GM12878 (cell line): ENCODE measurements around the gene MBIP. TPM values are rescaled to one million over a fixed set of nuclear protein-coding genes. Genes with fewer than 3 reads are reported as not detected.

ENCODE experiments used
- ATAC-seq: fragments of 200-7000 bp; cut with Tn5 transposase; 3 replicates; pipeline ENCODE4 v1.9.1; 2020; ENCODE audit warnings: mild to moderate bottlenecking, moderate library complexity
- BruUV-seq: library from RNA; stranded (reverse); fragments of 400-500 nt; replicated peaks from 2 replicates; lab custom pipeline; 2021; lab: Mats Ljungman, UMichigan
- CTCF ChIA-PET: fragments of 300-600 bp; sonication (Branson Sonifier 250); formaldehyde crosslinking; extraction: SDS; loops from one replicate; lab custom pipeline; 2021; ENCODE audit warnings: inconsistent platforms; lab: Yijun Ruan, JAX
- POLR2A ChIA-PET: fragments of 350-600 bp; formaldehyde crosslinking; extraction: SDS; loops from one replicate; lab custom pipeline; 2021; ENCODE audit warnings: inconsistent platforms; lab: Charles Lee
- RAD21 ChIA-PET: fragments of 300-600 bp; sonication (Branson Sonifier 250); formaldehyde crosslinking; loops from one replicate; lab custom pipeline; 2023; ENCODE audit warnings: antibody characterized with exemption; ENCODE audit not compliant: unreplicated experiment; lab: Charles Lee
- SMC1A ChIA-PET: fragments of 300-600 bp; sonication (Branson Sonifier 250); formaldehyde crosslinking; loops from one replicate; lab custom pipeline; 2023; ENCODE audit not compliant: unreplicated experiment, uncharacterized antibody; lab: Charles Lee
- DNase-seq: peaks from one replicate; pipeline ENCODE4 v3.0.0-alpha.2; 2011; ENCODE audit warnings: low read depth, low spot score
- FAIRE-seq: peaks from 3 replicates; lab custom pipeline; 2011; peaks lifted over from hg19 to GRCh38; lab: Jason Lieb, UNC
- H2AFZ ChIP-seq: 2 replicates; pipeline ENCODE4 v1.6.0; 2011; ENCODE audit warnings: low read depth, low read length, control low read depth; ENCODE audit not compliant: control insufficient read depth
- H3K27ac ChIP-seq: 2 replicates; pipeline ENCODE4 v1.5.1; 2011; ENCODE audit warnings: control low read depth; ENCODE audit not compliant: control insufficient read depth, insufficient read depth
- H3K27me3 ChIP-seq, 2 experiments: replicated peaks in 1 of 2; 2 replicates each; pipeline versions ENCODE4 v1.6.0 to v1.6.1; 2011; ENCODE audit warnings: low read length in 1 of 2; ENCODE audit not compliant: control insufficient read depth in 2 of 2, insufficient read depth in 2 of 2
- H3K36me3 ChIP-seq, 2 experiments: 2 replicates each; pipeline ENCODE4 v1.5.1; 2011; ENCODE audit warnings: low read length in 1 of 2; ENCODE audit not compliant: control insufficient read depth in 2 of 2, insufficient read depth in 2 of 2
- H3K4me1 ChIP-seq: 2 replicates; pipeline ENCODE4 v1.6.1; 2011; ENCODE audit warnings: mild to moderate bottlenecking, low read length, moderate library complexity, mixed read lengths; ENCODE audit not compliant: control insufficient read depth, insufficient read depth
- H3K4me2 ChIP-seq: 2 replicates; pipeline ENCODE4 v1.6.0; 2011; ENCODE audit warnings: control low read depth; ENCODE audit not compliant: control insufficient read depth, insufficient read depth
- H3K4me3 ChIP-seq: fragments of 200-600 bp; sonication (generic); 2 replicates; pipeline ENCODE4 v1.5.1; 2016
- H3K79me2 ChIP-seq: 2 replicates; pipeline ENCODE4 v1.6.0; 2011; ENCODE audit warnings: low read length; ENCODE audit not compliant: control insufficient read depth, insufficient read depth
- H3K9ac ChIP-seq: 2 replicates; pipeline ENCODE4 v1.8.0; 2011; ENCODE audit warnings: low read length, control low read depth, mixed read lengths; ENCODE audit not compliant: control insufficient read depth, insufficient read depth
- H3K9me3 ChIP-seq: replicated peaks from 3 replicates; pipeline ENCODE4 v1.5.1; 2011; ENCODE audit warnings: mild to moderate bottlenecking, low read length; ENCODE audit not compliant: control insufficient read depth, insufficient read depth
- H4K20me1 ChIP-seq: 2 replicates; pipeline ENCODE4 v1.6.0; 2011; ENCODE audit not compliant: control insufficient read depth, insufficient read depth
- ELK1 ChIP-seq: IDR thresholded peaks from 2 replicates; pipeline ENCODE4 v1.6.1; 2012; ENCODE audit warnings: low read depth, low read length, improper control_type of control experiment
- HDAC2 ChIP-seq: fragments of 200-600 bp; sonication (generic); IDR thresholded peaks from 2 replicates; pipeline ENCODE4 v1.6.1; 2017
- IRF4 ChIP-seq: IDR thresholded peaks from 2 replicates; pipeline ENCODE4 v1.6.1; 2011; ENCODE audit warnings: low read depth, low read length
- KAT2A ChIP-seq: conservative IDR thresholded peaks from 2 replicates; pipeline ENCODE4 v1.6.1; 2011; ENCODE audit warnings: low read depth, low read length; ENCODE audit not compliant: control insufficient read depth
- KLF5 ChIP-seq: fragments of 450-650 bp; IDR thresholded peaks from 2 replicates; pipeline ENCODE4 v1.6.1; 2014; ENCODE audit warnings: mild to moderate bottlenecking; ENCODE audit not compliant: partially characterized antibody
- NKRF ChIP-seq: fragments of 450-650 bp; conservative IDR thresholded peaks from 2 replicates; pipeline ENCODE4 v1.6.1; 2017; ENCODE audit warnings: mild to moderate bottlenecking, moderate library complexity
- WGBS: methylation state at CpG from one replicate; pipeline ENCODE4 v1.1.6; 2016; ENCODE audit warnings: low lambda C conversion rate; ENCODE audit not compliant: insufficient replicate concordance, insufficient coverage; ENCODE audit errors: missing lambda C conversion rate; 5-methylcytosine and 5-hydroxymethylcytosine counted together
- in situ Hi-C: fragments of 300-500 bp; cut with MboI; formaldehyde crosslinking; loops from 9 replicates; pipeline ENCODE4 v1.14.3; 2018; ENCODE audit warnings: mixed read lengths
- intact Hi-C: fragments of 100-400 bp; cut with micrococcal nuclease; formaldehyde crosslinking; loops from one replicate; pipeline ENCODE4 v1.14.2; 2022; ENCODE audit not compliant: unreplicated experiment
- polyA plus RNA-seq, 11 experiments: library from polyadenylated mRNA; depleted of rRNA in 4 of 11; unstranded in 6 of 11; stranded (reverse) in 5 of 11; fragments of >200 nt; fragmentation: Nextera tagmentation in 4 of 11; fragmentation: Illumina TruSeq in 1 of 11; extraction: Ambion mirVana in 4 of 11; extraction: Trizol in 1 of 11; gene quantifications; 1 replicate in 1 of 11; 2 replicates in 10 of 11; pipeline versions ENCODE4 v1.2.1 to v1.2.3, GENCODE V29; 2011 to 2016; ENCODE audit warnings: inconsistent platforms in 2 of 11, missing spikeins in 2 of 11, low read depth in 1 of 11
- total RNA-seq, 4 experiments: library from RNA; depleted of rRNA in 3 of 4; stranded (reverse); fragments of >200 nt in 3 of 4; fragmentation: Illumina TruSeq in 1 of 4; extraction: Trizol in 1 of 4; gene quantifications; 2 replicates each; pipeline versions ENCODE4 v1.2.1 to v1.2.3, GENCODE V29; 2013 to 2021

Gene MBIP
- total and polyA plus RNA-seq, 10 of the 15 experiments (the other 5 are each of a cell fraction or from before 2014, with no cell fraction given) = 9.0 to 43.5 (median 32.1) TPM

- TF ChIP-seq NKRF (no peak), HDAC2 (no peak), KAT2A (no peak), ELK1 (no peak), KLF5 (no peak)
Observed at GRCh38 chr14:36293824-36294223, 26.6 kb downstream of the MBIP start (continued).

- ChIA-PET CTCF (interaction anchor here (1.0 kb wide), 1 partner anchor 49 kb away, joined by 3 read pairs; no protein-coding TSS in a partner anchor), RAD21 (no interaction called here)
- Histone ChIP-seq H3K9me3 (no peaks in the 10 kb centered on the region), H3K79me2 (no peaks in the 10 kb centered on the region), H3K9ac (no peak overlapping the region), H3K36me3 (no peaks in the 10 kb centered on the region; a peak in 1 of 4 replicates), H4K20me1 (no peaks in the 10 kb centered on the region), H3K4me1 (no peaks in the 10 kb centered on the region), H2AFZ (no peak overlapping the region), H3K4me2 (no peak overlapping the region), H3K27ac (no peak overlapping the region)
- in situ Hi-C loops (no loop called here), intact Hi-C loops (no loop called here)
- 63% methylated on average over 1 of the region's 1 CpG for WGBS
- ATAC-seq = no peak
- BruUV-seq = no TSS peak
- no peak for TF ChIP-seq IRF4
- TF ChIP-seq, all 136 proteins: peak for 0
- Histone ChIP-seq H3K4me3 (no peak overlapping the region), H3K27me3 (no peaks in the 10 kb centered on the region)
- ChIA-PET SMC1A (no interaction called here), POLR2A (interaction anchor here (0.7 kb wide), 1 partner anchor 417 kb away, joined by 3 read pairs; no protein-coding TSS in a partner anchor)
- no peak for FAIRE-seq
- no peak for DNase-seq
Observed at GRCh38 chr14:36289954-36290353, 30.5 kb downstream of the MBIP start.
